ENCODE measurements around the gene CHST3. TPM values are rescaled to one million over a fixed set of nuclear protein-coding genes. Genes with fewer than 3 reads are reported as not detected.

The CHST3 gene
- total RNA-seq, 2 donors from 2014 or later: 12.9 to 40.8 TPM

DNA sequence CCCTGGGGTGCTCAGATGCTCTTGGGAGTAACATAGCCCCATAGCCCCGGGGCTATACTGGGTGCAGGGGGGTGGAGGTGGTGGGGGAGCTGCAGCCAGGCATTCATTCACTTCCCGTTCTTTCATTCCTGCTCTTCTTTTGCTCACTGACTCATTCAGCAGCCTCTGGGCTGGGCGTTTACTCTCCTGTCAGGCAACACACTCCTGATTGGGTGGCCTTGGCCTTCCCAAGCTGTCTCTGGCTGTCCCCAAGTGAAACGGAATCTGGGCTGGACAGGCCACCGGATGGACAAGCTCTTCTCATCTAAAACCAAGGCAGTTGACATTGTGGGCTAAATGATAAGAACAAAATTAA, 34.6 kb downstream of the CHST3 start:
- no peaks in the 10 kb centered on the region for H3K9me3 ChIP-seq (ENCODE audit: control insufficient read depth, low read length)
- peak; percentile 52 for DNase-seq
- no peaks in the 10 kb centered on the region for H3K36me3 ChIP-seq (ENCODE audit: control insufficient read depth, insufficient read depth, low read length)
- H3K27ac Mint-ChIP-seq: no peak overlapping the region
- TF ChIP-seq, protein P1, sequence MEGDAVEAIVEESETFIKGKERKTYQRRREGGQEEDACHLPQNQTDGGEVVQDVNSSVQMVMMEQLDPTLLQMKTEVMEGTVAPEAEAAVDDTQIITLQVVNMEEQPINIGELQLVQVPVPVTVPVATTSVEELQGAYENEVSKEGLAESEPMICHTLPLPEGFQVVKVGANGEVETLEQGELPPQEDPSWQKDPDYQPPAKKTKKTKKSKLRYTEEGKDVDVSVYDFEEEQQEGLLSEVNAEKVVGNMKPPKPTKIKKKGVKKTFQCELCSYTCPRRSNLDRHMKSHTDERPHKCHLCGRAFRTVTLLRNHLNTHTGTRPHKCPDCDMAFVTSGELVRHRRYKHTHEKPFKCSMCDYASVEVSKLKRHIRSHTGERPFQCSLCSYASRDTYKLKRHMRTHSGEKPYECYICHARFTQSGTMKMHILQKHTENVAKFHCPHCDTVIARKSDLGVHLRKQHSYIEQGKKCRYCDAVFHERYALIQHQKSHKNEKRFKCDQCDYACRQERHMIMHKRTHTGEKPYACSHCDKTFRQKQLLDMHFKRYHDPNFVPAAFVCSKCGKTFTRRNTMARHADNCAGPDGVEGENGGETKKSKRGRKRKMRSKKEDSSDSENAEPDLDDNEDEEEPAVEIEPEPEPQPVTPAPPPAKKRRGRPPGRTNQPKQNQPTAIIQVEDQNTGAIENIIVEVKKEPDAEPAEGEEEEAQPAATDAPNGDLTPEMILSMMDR (conservative IDR thresholded peaks at IDR 0.05): no peak
- WGBS, 2 experiments (ENCODE audit: insufficient coverage in 1 of 2, insufficient read length in 1 of 2): 74 to 90% methylated on average over 2 to 5 of the region's 5 CpGs
- H3K27ac ChIP-seq (ENCODE audit: low read depth, low read length): peak overlapping the region; percentile 78
- H3K4me1 Mint-ChIP-seq: peaks cover 7% of the 10 kb centered on the region
- H3K36me3 Mint-ChIP-seq (ENCODE audit: low read depth): no peaks in the 10 kb centered on the region
- H3K4me3 ChIP-seq (ENCODE audit: low read length): no peak overlapping the region
- no peaks in the 10 kb centered on the region for H3K27me3 ChIP-seq (ENCODE audit: control insufficient read depth, insufficient read depth, low read length, poor library complexity, severe bottlenecking)
- no peaks in the 10 kb centered on the region for H3K4me1 ChIP-seq (ENCODE audit: control insufficient read depth, insufficient read depth, low read length)
- no peaks in the 10 kb centered on the region for H3K9me3 Mint-ChIP-seq
- no peaks in the 10 kb centered on the region for H3K27me3 Mint-ChIP-seq (ENCODE audit: insufficient read depth)
- no peak overlapping the region for H3K9ac ChIP-seq (ENCODE audit: extremely low read depth, low read length, poor library complexity, severe bottlenecking)
- H3K4me3 Mint-ChIP-seq: no peak overlapping the region

DNA sequence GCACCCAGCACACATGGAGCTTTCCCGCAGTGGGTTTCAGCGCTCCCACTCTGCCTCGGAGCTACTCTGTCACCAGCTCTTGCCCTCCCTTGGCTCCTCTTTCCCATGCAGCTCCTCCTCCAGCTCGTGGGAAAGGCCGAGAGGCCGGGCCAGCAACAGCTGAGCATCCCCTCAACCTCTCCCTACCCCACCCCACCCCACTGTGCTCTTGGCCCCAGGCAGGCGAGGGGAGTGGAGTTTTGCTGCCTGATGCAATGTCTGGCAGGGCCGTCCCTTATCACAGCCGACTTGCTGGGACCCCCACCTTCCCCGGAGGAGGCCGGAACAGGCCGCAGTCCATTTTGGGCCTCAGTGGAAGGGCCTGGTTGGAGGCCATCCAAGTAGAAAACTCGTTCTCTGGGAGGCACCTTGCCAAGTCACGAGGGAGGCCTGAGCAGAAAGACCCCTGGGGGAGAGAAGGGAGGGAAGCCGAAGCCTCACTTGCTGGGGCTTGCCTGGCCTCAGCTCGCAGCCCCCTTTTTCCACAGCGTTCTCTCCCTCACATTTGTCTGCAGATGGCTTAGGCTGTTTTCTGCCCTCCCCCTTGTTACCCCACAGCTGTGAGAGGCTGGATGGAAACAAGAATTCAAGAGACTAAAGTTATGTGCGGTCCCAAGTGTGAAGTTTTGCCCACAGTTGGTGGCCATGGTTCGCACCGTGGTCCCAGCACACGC, 35.3 kb downstream of the CHST3 start:
- WGBS, 2 experiments (ENCODE audit: insufficient coverage in 1 of 2, insufficient read length in 1 of 2): 89 to 91% methylated on average over 12 to 21 of the region's 21 CpGs
- no peak overlapping the region for H3K27ac Mint-ChIP-seq
- no peaks in the 10 kb centered on the region for H3K27me3 Mint-ChIP-seq (ENCODE audit: insufficient read depth)
- H3K27me3 ChIP-seq (ENCODE audit: control insufficient read depth, insufficient read depth, low read length, poor library complexity, severe bottlenecking): no peaks in the 10 kb centered on the region
- peaks cover 7% of the 10 kb centered on the region for H3K4me1 Mint-ChIP-seq
- no peaks in the 10 kb centered on the region for H3K4me1 ChIP-seq (ENCODE audit: control insufficient read depth, insufficient read depth, low read length)
- no peak overlapping the region for H3K9ac ChIP-seq (ENCODE audit: extremely low read depth, low read length, poor library complexity, severe bottlenecking)
- TF ChIP-seq, protein P1 (conservative IDR thresholded peaks at IDR 0.05): no peak
- H3K4me3 ChIP-seq (ENCODE audit: low read length): no peak overlapping the region
- no peaks in the 10 kb centered on the region for H3K36me3 Mint-ChIP-seq (ENCODE audit: low read depth)
- no peak overlapping the region for H3K4me3 Mint-ChIP-seq
- H3K9me3 ChIP-seq (ENCODE audit: control insufficient read depth, low read length): no peaks in the 10 kb centered on the region
- H3K9me3 Mint-ChIP-seq: no peaks in the 10 kb centered on the region
- H3K27ac ChIP-seq (ENCODE audit: low read depth, low read length): peak overlapping the region; percentile 78
- DNase-seq: peak; percentile 63
- no peaks in the 10 kb centered on the region for H3K36me3 ChIP-seq (ENCODE audit: control insufficient read depth, insufficient read depth, low read length)

DNA sequence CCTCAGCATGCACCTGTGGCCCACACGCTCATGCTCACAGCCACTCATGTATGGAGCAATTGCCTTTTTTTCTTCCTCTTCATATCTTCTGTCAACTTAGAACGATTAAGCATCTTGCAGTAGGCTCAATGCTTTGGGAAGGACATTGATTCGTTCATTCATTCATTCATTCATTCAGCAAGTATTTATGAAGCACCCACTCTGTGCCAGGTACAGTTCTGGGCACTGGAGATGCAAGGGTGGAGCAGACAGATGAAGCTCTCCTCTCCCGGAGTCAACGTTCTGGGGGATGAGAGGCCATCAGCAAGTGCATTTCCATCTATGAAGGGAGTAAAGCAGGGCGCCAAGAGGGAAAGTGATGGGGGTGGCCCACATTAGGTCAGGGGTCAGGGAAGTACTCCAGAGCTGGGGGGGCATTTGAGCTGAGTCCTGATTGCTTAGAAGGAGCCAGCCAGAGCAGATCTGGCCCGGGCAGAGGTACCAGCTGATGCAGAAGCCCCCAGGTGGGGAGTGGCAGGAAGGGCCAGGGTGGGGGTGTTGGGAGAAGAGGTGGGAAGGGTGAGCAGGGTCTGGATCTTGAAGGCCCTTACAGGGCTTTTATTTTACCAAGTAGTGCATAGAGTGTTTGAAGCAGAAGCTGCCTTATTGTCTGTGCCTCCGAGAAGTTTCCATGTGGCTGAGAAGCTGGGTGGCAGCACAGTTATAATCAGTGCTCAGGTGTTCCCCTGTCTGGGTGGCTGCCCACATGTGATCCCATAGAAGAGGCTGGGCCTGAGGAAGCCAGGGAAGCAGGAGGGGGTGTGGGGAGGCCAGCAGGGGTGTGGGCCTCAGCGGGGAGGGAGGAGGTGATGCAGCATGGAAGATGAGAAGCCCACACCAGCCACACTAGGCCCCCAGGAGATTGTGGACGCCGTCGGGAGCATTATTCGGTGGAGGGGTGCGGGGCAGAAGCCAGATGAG, 36.2 kb downstream of the CHST3 start:
- WGBS, 2 experiments (ENCODE audit: insufficient coverage in 1 of 2, insufficient read length in 1 of 2): 80 to 86% methylated on average over 6 to 14 of the region's 14 CpGs
- DNase-seq: no peak
- H3K4me3 ChIP-seq (ENCODE audit: low read length): no peak overlapping the region
- TF ChIP-seq, protein P1 (conservative IDR thresholded peaks at IDR 0.05): no peak
- H3K36me3 ChIP-seq (ENCODE audit: control insufficient read depth, insufficient read depth, low read length): no peaks in the 10 kb centered on the region
- peaks cover 7% of the 10 kb centered on the region for H3K4me1 Mint-ChIP-seq
- no peaks in the 10 kb centered on the region for H3K9me3 Mint-ChIP-seq
- no peaks in the 10 kb centered on the region for H3K36me3 Mint-ChIP-seq (ENCODE audit: low read depth)
- no peak overlapping the region for H3K27ac Mint-ChIP-seq
- no peak overlapping the region for H3K9ac ChIP-seq (ENCODE audit: extremely low read depth, low read length, poor library complexity, severe bottlenecking)
- H3K27me3 Mint-ChIP-seq (ENCODE audit: insufficient read depth): no peaks in the 10 kb centered on the region
- H3K4me3 Mint-ChIP-seq: no peak overlapping the region
- no peaks in the 10 kb centered on the region for H3K27me3 ChIP-seq (ENCODE audit: control insufficient read depth, insufficient read depth, low read length, poor library complexity, severe bottlenecking)
- no peaks in the 10 kb centered on the region for H3K9me3 ChIP-seq (ENCODE audit: control insufficient read depth, low read length)
- H3K4me1 ChIP-seq (ENCODE audit: control insufficient read depth, insufficient read depth, low read length): no peaks in the 10 kb centered on the region
- H3K27ac ChIP-seq (ENCODE audit: low read depth, low read length): no peak overlapping the region
